ENCODE measurements around the gene OR2M4.
"Not testable (repeated sequence)": the region's sequence is repeated elsewhere in the genome, so short reads cannot be mapped to it uniquely, and the experiment has no call there.

Gene OR2M4

DNA sequence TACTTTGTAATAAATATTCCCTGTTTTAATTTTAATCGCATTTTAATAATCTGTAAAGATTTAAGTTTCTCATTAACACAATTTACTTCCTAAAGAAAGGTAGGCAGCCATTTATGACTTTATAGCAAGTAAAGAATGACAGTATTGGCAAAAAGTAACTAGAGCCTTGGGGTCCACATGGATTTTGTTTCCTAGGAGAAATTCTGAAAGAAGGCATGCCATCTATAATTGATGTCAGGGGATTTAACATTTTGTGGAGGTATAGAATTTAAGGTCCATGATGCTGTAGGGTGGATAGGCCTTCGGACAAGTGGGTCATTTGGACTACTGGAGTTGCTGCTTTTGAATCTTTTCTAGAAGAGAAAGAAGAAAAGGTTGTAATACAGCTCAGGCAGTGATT is at the start of gene OR2M4:
Gene OR2M4, plus strand, starts transcription at position 301 of the 400 bp plus-strand sequence. CDS start 7,512 bp downstream, outside the sequence.
- DNase-seq, result no peak

DNA sequence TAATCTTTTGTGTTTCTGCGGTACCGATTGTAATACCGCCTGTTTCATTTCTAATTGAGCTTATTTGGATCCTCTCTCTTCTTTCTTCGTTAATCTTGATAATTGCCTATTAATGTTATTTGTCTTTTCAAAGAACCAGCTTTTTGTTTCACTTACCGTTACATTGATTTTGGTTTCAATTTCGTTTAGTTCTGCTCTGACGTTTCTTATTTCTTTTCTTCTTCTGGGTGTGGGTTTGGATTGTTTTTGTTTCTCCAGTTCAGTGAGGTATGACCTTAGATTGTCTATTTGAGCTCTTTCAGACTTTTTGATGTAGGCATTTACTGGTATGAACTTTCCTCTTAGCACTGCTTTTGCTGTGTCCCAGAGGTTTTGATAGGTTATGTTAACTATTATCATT is 47.2 kb upstream of the OR2M4 start:
- DNase-seq, result no peak

GRCh38 chr1:248187363-248187762 is 43.9 kb upstream of the OR2M4 start:
- no peak for DNase-seq

- DNase-seq, result no peak
These were observed 42.2 kb upstream of the OR2M4 start for GRCh38 chr1:248189026-248189425.

DNA sequence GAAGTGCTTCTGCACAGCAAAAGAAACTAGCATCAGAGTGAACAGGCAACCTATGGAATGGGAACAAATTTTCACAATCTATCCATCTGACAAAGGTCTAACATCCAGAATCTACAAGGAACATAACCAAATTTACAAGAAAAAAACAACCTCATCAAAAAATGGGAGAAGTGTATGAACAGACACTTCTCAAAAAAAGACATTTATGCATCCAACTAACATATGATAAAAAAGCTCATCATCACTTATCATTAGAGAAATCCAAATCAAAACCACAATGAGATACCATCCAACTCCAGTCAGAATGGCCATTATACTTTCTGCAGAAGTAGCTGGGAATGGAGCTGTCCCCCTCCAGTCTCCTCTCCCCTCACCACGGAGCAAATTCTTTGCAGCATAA is 37.1 kb upstream of the OR2M4 start:
- DNase-seq, result no peak

- no peak for DNase-seq
These were observed 34.3 kb upstream of the OR2M4 start, which contains the start of gene OR2M3 for GRCh38 chr1:248196965-248197364. Gene OR2M3 (plus strand): TSS chr1:248197265. CDS start chr1:248203068, 5,803 bp downstream.

DNA sequence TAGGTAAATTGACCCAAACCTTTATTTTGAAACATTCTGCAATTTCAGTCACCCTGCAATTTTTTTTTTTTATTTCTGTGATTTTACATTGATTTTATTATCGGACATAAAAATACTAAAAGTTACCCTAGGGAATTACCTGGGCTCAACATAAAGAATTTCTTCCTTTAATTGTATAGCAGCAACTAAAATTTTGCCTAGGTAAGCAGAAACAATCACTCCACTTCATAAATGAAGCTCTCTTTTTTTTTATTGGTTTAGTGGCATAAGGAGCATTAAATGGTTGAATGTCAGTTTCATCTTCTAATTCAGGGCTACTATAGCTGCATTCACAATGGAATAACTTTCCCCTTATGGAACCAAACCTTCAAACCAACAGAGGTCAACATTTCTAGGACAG is 15.3 kb upstream of the OR2M4 start:
- DNase-seq, result no peak

DNA sequence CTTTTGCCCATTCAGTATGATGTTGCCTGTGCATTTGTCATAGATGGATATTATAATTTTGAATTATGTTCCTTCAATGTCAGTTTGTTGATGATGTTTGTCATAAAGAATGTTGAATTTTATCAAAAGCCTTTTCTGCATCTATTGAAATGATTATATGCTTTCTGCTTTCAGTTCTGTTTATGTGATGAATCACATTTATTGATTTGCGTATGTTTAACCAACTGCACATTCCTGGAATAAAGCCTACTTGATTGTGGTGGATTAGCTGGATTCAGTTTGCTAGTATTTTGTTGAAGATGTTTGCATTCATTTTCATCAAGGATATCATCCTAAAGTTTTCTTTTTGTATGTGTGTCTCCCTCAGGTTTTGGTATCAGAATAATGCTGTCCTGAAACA is 5.7 kb upstream of the OR2M4 start:
- DNase-seq, result no peak

- DNase-seq, result no peak
These were observed 1.8 kb upstream of the OR2M4 start for GRCh38 chr1:248229360-248229908.

DNA sequence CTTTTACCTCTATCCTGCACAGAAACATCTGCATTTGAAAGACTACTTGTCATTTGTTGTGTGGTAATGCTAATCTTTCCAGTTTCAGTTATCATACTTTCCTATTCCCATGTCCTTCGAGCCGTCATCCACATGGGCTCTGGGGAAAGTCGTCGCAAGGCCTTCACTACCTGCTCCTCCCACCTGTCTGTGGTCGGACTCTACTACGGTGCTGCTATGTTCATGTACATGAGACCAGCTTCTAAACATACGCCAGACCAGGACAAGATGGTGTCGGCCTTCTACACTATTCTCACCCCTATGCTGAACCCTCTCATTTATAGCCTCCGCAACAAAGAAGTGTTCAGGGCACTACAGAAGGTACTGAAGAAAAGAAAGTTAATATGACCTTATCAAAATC is 8.3 kb downstream of the OR2M4 start:
- DNase-seq, result no peak

DNA sequence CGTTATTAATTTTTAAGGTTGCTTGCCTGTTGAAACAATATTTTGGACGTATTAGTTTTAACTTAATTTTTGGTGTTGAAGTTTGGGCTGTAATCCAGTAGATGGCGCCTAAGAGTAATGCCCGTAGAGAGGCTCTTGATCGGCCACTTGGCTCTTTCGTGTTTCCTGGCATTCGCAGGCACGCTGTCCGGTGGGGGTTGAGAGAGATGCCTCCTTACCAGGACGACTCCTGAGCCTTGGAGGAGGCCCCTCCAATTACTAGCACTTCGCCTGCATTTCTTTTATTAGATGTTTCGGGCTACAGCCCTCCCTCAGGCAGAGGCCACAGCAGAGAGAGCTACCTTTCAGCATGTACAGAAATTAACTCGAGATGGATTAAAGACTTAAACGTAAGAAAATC is 12.0 kb downstream of the OR2M4 start:
- DNase-seq, result peak; percentile 60 to 72

- DNase-seq, result not testable (repeated sequence)
These were observed 28.1 kb downstream of the OR2M4 start for GRCh38 chr1:248259309-248259708.

- no peak for DNase-seq
These were observed 37.0 kb downstream of the OR2M4 start for GRCh38 chr1:248268178-248268577.

- DNase-seq, result not testable (repeated sequence)
These were observed 42.0 kb downstream of the OR2M4 start for GRCh38 chr1:248273225-248273624.

- no peak for DNase-seq
These were observed 46.7 kb downstream of the OR2M4 start, which contains the start of gene OR2T33 for GRCh38 chr1:248277876-248278275. Gene OR2T33 (minus strand): TSS chr1:248277976. CDS start chr1:248273814, 4,162 bp downstream.

GRCh38 chr1:248288391-248288790 is 57.2 kb downstream of the OR2M4 start:
- peak; percentile 52 to 53 for DNase-seq

Data from AML-193 (cell line).